Activated B cell treated with CpG ODN at 0.5 μM for 24 hours (primary cell): ENCODE results near the gene PLXNC1. TPM values are rescaled to one million over a fixed set of nuclear protein-coding genes. Genes with fewer than 3 reads are reported as not detected.
A peak's percentile ranks its signal among the peaks of the same experiment; 100 is the strongest.

Experiments
- ATAC-seq: fragments of 200-7000 bp; cut with Tn5 transposase; one replicate; pipeline ENCODE4 v1.10.0; 2021; ENCODE audit warnings: low read depth, mild to moderate bottlenecking, moderate library complexity
- CTCF ChIA-PET: fragments of 350-600 bp; sonication (Branson Sonifier 250); formaldehyde crosslinking; loops from one replicate; lab custom pipeline; 2021; ENCODE audit warnings: antibody characterized with exemption; lab: Charles Lee
- POLR2A ChIA-PET: fragments of 350-600 bp; sonication (Branson Sonifier 250); formaldehyde crosslinking; loops from one replicate; lab custom pipeline; 2021; ENCODE audit warnings: antibody characterized with exemption; lab: Charles Lee
- DNase-seq: peaks from one replicate; pipeline ENCODE4 v3.0.0; 2022
- H3K27ac Mint-ChIP-seq: one replicate; pipeline ENCODE4 v1.8.0; 2020; ENCODE audit warnings: mixed read lengths
- H3K27me3 Mint-ChIP-seq: one replicate; pipeline ENCODE4 v1.8.0; 2021; ENCODE audit warnings: mixed read lengths
- H3K36me3 Mint-ChIP-seq: one replicate; pipeline ENCODE4 v1.8.0; 2021; ENCODE audit warnings: low read depth, mixed read lengths
- H3K4me1 Mint-ChIP-seq: one replicate; pipeline ENCODE4 v1.8.0; 2021; ENCODE audit warnings: mixed read lengths
- H3K4me3 Mint-ChIP-seq: one replicate; pipeline ENCODE4 v1.8.0; 2020; ENCODE audit warnings: mild to moderate bottlenecking, mixed read lengths
- H3K9me3 Mint-ChIP-seq: one replicate; pipeline ENCODE4 v1.8.0; 2020; ENCODE audit warnings: mixed read lengths
- CTCF ChIP-seq: fragments of 200-600 bp; IDR thresholded peaks from one replicate; pipeline ENCODE4 v1.8.0; 2022; ENCODE audit warnings: antibody characterized with exemption, mild to moderate bottlenecking
- intact Hi-C: fragments of 100-400 bp; cut with micrococcal nuclease; formaldehyde crosslinking; loops from one replicate; pipeline ENCODE4 v1.15.1; 2024
- total RNA-seq: library from RNA; stranded (reverse); gene quantifications from 2 replicates; pipeline ENCODE4 v1.2.3, GENCODE V29; 2022

The PLXNC1 gene
- total RNA-seq, 1 donor from 2014 or later = 30.9 TPM

GRCh38 chr12:94150240-94151121, 2.1 kb downstream of the PLXNC1 start:
- H3K27ac Mint-ChIP-seq = peak overlapping the region; percentile 86
- peaks cover 57% of the 10 kb centered on the region for H3K4me1 Mint-ChIP-seq
- H3K4me3 Mint-ChIP-seq = peak overlapping the region; percentile 96
- no peak for TF ChIP-seq CTCF
- ChIA-PET CTCF (interaction anchor here (1.0 to 3.0 kb wide), 5 partner anchors 15 to 284 kb away, joined by 5 to 17 read pairs (median 5); no protein-coding TSS in a partner anchor), POLR2A (interaction anchor here (0.7 to 3.7 kb wide), 7 partner anchors 55 to 147 kb away, joined by 3 to 64 read pairs (median 11); no protein-coding TSS in a partner anchor)
- no peaks in the 10 kb centered on the region for H3K9me3 Mint-ChIP-seq
- DNase-seq (peak; percentile 49), ATAC-seq (peak; percentile 18)
- H3K27me3 Mint-ChIP-seq = no peaks in the 10 kb centered on the region
- H3K36me3 Mint-ChIP-seq = peaks cover 8% of the 10 kb centered on the region
- intact Hi-C loops = loop anchor here (1.0 to 2.0 kb wide), 4 partner anchors 8 to 58 kb away; no protein-coding TSS in a partner anchor

- ChIA-PET CTCF (interaction anchor here (1.1 to 1.8 kb wide), 3 partner anchors 54 to 723 kb away, joined by 3 to 7 read pairs (median 3); no protein-coding TSS in a partner anchor), POLR2A (interaction anchor here (0.7 to 1.7 kb wide), 4 partner anchors 22 to 618 kb away, joined by 4 to 10 read pairs (median 4); no protein-coding TSS in a partner anchor)
- H3K27ac Mint-ChIP-seq = peak overlapping the region; percentile 78
- H3K27me3 Mint-ChIP-seq = no peaks in the 10 kb centered on the region
- intact Hi-C loops = loop anchor here (2.0 kb wide), 1 partner anchor 13 kb away; no protein-coding TSS in a partner anchor
- peaks cover 56% of the 10 kb centered on the region for H3K4me1 Mint-ChIP-seq
- DNase-seq (no peak), ATAC-seq (no peak)
- peaks cover 8% of the 10 kb centered on the region for H3K36me3 Mint-ChIP-seq
- H3K4me3 Mint-ChIP-seq = peak overlapping the region; percentile 96
- no peak for TF ChIP-seq CTCF
- H3K9me3 Mint-ChIP-seq = no peaks in the 10 kb centered on the region
Measured at GRCh38 chr12:94151582-94151981, 3.2 kb downstream of the PLXNC1 start.

- no peak for TF ChIP-seq CTCF
- peak overlapping the region; percentile 96 for H3K4me3 Mint-ChIP-seq
- POLR2A ChIA-PET = interaction anchor here (0.8 to 1.7 kb wide), 3 partner anchors 21 to 56 kb away, joined by 4 to 10 read pairs (median 4); no protein-coding TSS in a partner anchor
- CTCF ChIA-PET = interaction anchor here (0.8 to 1.8 kb wide), 4 partner anchors 54 to 723 kb away, joined by 3 to 7 read pairs (median 3); no protein-coding TSS in a partner anchor
- H3K36me3 Mint-ChIP-seq = peaks cover 8% of the 10 kb centered on the region
- intact Hi-C loops = no loop called here
- H3K9me3 Mint-ChIP-seq = no peaks in the 10 kb centered on the region
- no peak for ATAC-seq
- H3K4me1 Mint-ChIP-seq = peaks cover 56% of the 10 kb centered on the region
- peak overlapping the region; percentile 78 for H3K27ac Mint-ChIP-seq
- H3K27me3 Mint-ChIP-seq = no peaks in the 10 kb centered on the region
- DNase-seq = no peak
Measured at GRCh38 chr12:94152292-94153078, 4.1 kb downstream of the PLXNC1 start.

- Mint-ChIP-seq H3K9me3 (peaks cover 3% of the 10 kb centered on the region), H3K4me3 (no peak overlapping the region), H3K27ac (peak overlapping the region; percentile 16), H3K36me3 (peaks cover 11% of the 10 kb centered on the region), H3K4me1 (peaks cover 49% of the 10 kb centered on the region), H3K27me3 (no peaks in the 10 kb centered on the region)
- CTCF ChIA-PET = interaction anchor here (0.9 to 1.2 kb wide), 3 partner anchors 8 to 52 kb away, joined by 3 to 4 read pairs (median 4); partner anchors contain the start of gene PLXNC1
- no peak for ATAC-seq
- no peak for TF ChIP-seq CTCF
- no peak for DNase-seq
- POLR2A ChIA-PET = interaction anchor here (1.5 to 2.0 kb wide), 3 partner anchors 8 to 51 kb away, joined by 4 to 8 read pairs (median 7); no protein-coding TSS in a partner anchor
- intact Hi-C loops = no loop called here
Measured at GRCh38 chr12:94157181-94157580, 8.8 kb downstream of the PLXNC1 start.
